ENCODE measurements around the gene CDKAL1. TPM values are rescaled to one million over a fixed set of nuclear protein-coding genes. Genes with fewer than 3 reads are reported as not detected.

Gene CDKAL1
- total RNA-seq, 1 donor from 2014 or later: 11.9 TPM

- Histone ChIP-seq H3K4me1 (no peaks in the 10 kb centered on the region), H3K36me3 (no peaks in the 10 kb centered on the region), H3K4me3 (no peak overlapping the region), H3K27ac (no peak overlapping the region), H3K27me3 (no peaks in the 10 kb centered on the region), H3K9me3 (no peaks in the 10 kb centered on the region)
- peak in 2 of 3 experiments; percentile 12 for TF ChIP-seq CTCF (IDR thresholded peaks at IDR 0.05)
- no peak for DNase-seq (ENCODE audit: low spot score in 2 of 2)
- intact Hi-C loops (cut with DNase I): loop anchor here (5.0 kb wide), 1 partner anchor 712 kb away; no protein-coding TSS in a partner anchor
Measured at GRCh38 chr6:20875369-20875963, 341.2 kb downstream of the CDKAL1 start.

- H3K9me3 ChIP-seq: no peaks in the 10 kb centered on the region
- no peak overlapping the region for H3K4me3 ChIP-seq
- H3K27ac ChIP-seq: no peak overlapping the region
- H3K36me3 ChIP-seq: no peaks in the 10 kb centered on the region
- DNase-seq (ENCODE audit: low spot score in 2 of 2): no peak
- no peaks in the 10 kb centered on the region for H3K4me1 ChIP-seq
- no peaks in the 10 kb centered on the region for H3K27me3 ChIP-seq
- TF ChIP-seq CTCF (IDR thresholded peaks at IDR 0.05): no peak
- intact Hi-C loops (cut with DNase I): loop anchor here (5.0 kb wide), 1 partner anchor 711 kb away; no protein-coding TSS in a partner anchor
Measured at GRCh38 chr6:20876036-20876435, 341.8 kb downstream of the CDKAL1 start.

- no peak for DNase-seq (ENCODE audit: low spot score in 2 of 2)
- H3K4me3 ChIP-seq: no peak overlapping the region
- intact Hi-C loops (cut with DNase I): loop anchor here (5.0 kb wide), 1 partner anchor 711 kb away; no protein-coding TSS in a partner anchor
- no peak for TF ChIP-seq CTCF (IDR thresholded peaks at IDR 0.05)
- H3K27ac ChIP-seq: peak overlapping the region; percentile 62 to 64
- no peaks in the 10 kb centered on the region for H3K27me3 ChIP-seq
- H3K36me3 ChIP-seq: no peaks in the 10 kb centered on the region
- H3K4me1 ChIP-seq: no peaks in the 10 kb centered on the region
- no peaks in the 10 kb centered on the region for H3K9me3 ChIP-seq
Measured at GRCh38 chr6:20876561-20876960, 342.3 kb downstream of the CDKAL1 start.

GRCh38 chr6:20877008-20877937 lies 343.0 kb downstream of the CDKAL1 start:
- peak; percentile 57 to 80 for DNase-seq (ENCODE audit: low spot score in 2 of 2)
- H3K27ac ChIP-seq: peak overlapping the region; percentile 62 to 73
- intact Hi-C loops (cut with DNase I): loop anchor here (5.0 kb wide), 1 partner anchor 710 kb away; no protein-coding TSS in a partner anchor

GRCh38 chr6:20879121-20879520 lies 344.9 kb downstream of the CDKAL1 start:
- H3K9me3 ChIP-seq: no peaks in the 10 kb centered on the region
- no peak overlapping the region for H3K27ac ChIP-seq
- no peak for TF ChIP-seq CTCF (IDR thresholded peaks at IDR 0.05)
- no peaks in the 10 kb centered on the region for H3K27me3 ChIP-seq
- no peak overlapping the region for H3K4me3 ChIP-seq
- intact Hi-C loops (cut with DNase I): loop anchor here (5.0 kb wide), 1 partner anchor 708 kb away; no protein-coding TSS in a partner anchor
- no peak for DNase-seq (ENCODE audit: low spot score in 2 of 2)
- no peaks in the 10 kb centered on the region for H3K36me3 ChIP-seq
- H3K4me1 ChIP-seq: no peaks in the 10 kb centered on the region

More at GRCh38 chr6:20877008-20877937, 343.0 kb downstream of the CDKAL1 start:
- no peaks in the 10 kb centered on the region for H3K27me3 ChIP-seq
- no peak for TF ChIP-seq CTCF (IDR thresholded peaks at IDR 0.05)
- H3K4me1 ChIP-seq: no peaks in the 10 kb centered on the region
- H3K36me3 ChIP-seq: no peaks in the 10 kb centered on the region
- no peaks in the 10 kb centered on the region for H3K9me3 ChIP-seq
- no peak overlapping the region for H3K4me3 ChIP-seq

Measured in ascending aorta (tissue), 2 donors.